Measurements from ENCODE around the gene SNAP91. TPM values are rescaled to one million over a fixed set of nuclear protein-coding genes. Genes with fewer than 3 reads are reported as not detected.

SNAP91 gene
- total and polyA plus RNA-seq, 4 donors: not detected

- Histone ChIP-seq H3K4me3 (ENCODE audit: low read depth in 1 of 3, low read length in 3 of 3) (no peak overlapping the region), H3K27me3 (ENCODE audit: control insufficient read depth in 4 of 4, insufficient read depth in 4 of 4, low read length in 3 of 4) (no peaks in the 10 kb centered on the region), H3K27ac (ENCODE audit: low read depth in 1 of 2, low read length in 2 of 2) (no peak overlapping the region), H3K4me1 (ENCODE audit: control insufficient read depth in 4 of 4, insufficient read depth in 4 of 4, low read length in 3 of 4) (no peaks in the 10 kb centered on the region), H3K9me3 (ENCODE audit: control insufficient read depth in 4 of 4, low read length in 3 of 4) (no peaks in the 10 kb centered on the region), H3K36me3 (ENCODE audit: control insufficient read depth in 4 of 4, insufficient read depth in 3 of 4, low read depth in 1 of 4, low read length in 3 of 4) (no peaks in the 10 kb centered on the region), H3K9ac (ENCODE audit: low read depth in 1 of 2, low read length in 2 of 2) (no peak overlapping the region)
- DNase-seq (ENCODE audit: low spot score): no peak
- TF ChIP-seq HNF4G (IDR thresholded peaks at IDR 0.05): no peak
- TF ChIP-seq YY1 (IDR thresholded peaks at IDR 0.05): no peak
- no peak for TF ChIP-seq SP1 (IDR thresholded peaks at IDR 0.05)
- TF ChIP-seq FOXA1 (IDR thresholded peaks at IDR 0.05): no peak
- TF ChIP-seq RAD21 (IDR thresholded peaks at IDR 0.05): no peak
- no peak for TF ChIP-seq HNF4A (conservative IDR thresholded peaks at IDR 0.05)
- no peak for TF ChIP-seq TAF1 (conservative IDR thresholded peaks at IDR 0.05)
- TF ChIP-seq ZBTB33 (IDR thresholded peaks at IDR 0.05): no peak
- no peak for TF ChIP-seq ATF3 (IDR thresholded peaks at IDR 0.05)
- no peak for TF ChIP-seq NR2F2 (IDR thresholded peaks at IDR 0.05)
- no peak for TF ChIP-seq REST (IDR thresholded peaks at IDR 0.05)
- TF ChIP-seq RXRA (IDR thresholded peaks at IDR 0.05): no peak
- no peak for TF ChIP-seq GABPA (IDR thresholded peaks at IDR 0.05 in 1 of 2, conservative IDR thresholded peaks at IDR 0.05 in 1 of 2)
- no peak for TF ChIP-seq MAX (IDR thresholded peaks at IDR 0.05)
- TF ChIP-seq CTCF (IDR thresholded peaks at IDR 0.05; ENCODE audit: low read depth, low read length, missing input control): no peak
- no peak for TF ChIP-seq JUND (IDR thresholded peaks at IDR 0.05)
- no peak for TF ChIP-seq FOXA2 (IDR thresholded peaks at IDR 0.05)
- no peak for TF ChIP-seq EGR1 (IDR thresholded peaks at IDR 0.05; ENCODE audit: low read depth in 2 of 2)
- 55% methylated on average over 4 of the region's 4 CpGs for WGBS
Measured at GRCh38 chr6:83613378-83613777, 95.5 kb downstream of the SNAP91 start.

Data from liver (tissue), 9 donors.